A673 (cell line): Measurements from ENCODE around the gene MAST3. TPM values are rescaled to one million over a fixed set of nuclear protein-coding genes. Genes with fewer than 3 reads are reported as not detected.
A peak's percentile ranks its signal among the peaks of the same experiment; 100 is the strongest.

Experiments
- Bru-seq: library from RNA; stranded (reverse); fragments of 400-500 nt; gene quantifications from one replicate; lab custom pipeline; 2021; lab: Mats Ljungman, UMichigan
- BruChase-seq, 2 experiments: library from RNA; stranded (reverse); fragments of 400-500 nt; gene quantifications; one replicate each; lab custom pipeline; 2021; lab: Mats Ljungman, UMichigan
- BruUV-seq: library from RNA; stranded (reverse); fragments of 400-500 nt; replicated peaks from 2 replicates; lab custom pipeline; 2021; lab: Mats Ljungman, UMichigan
- CTCF ChIA-PET: fragments of 300-600 bp; sonication (Branson Sonifier 250); formaldehyde crosslinking; loops from one replicate; lab custom pipeline; 2022; ENCODE audit warnings: antibody characterized with exemption; lab: Charles Lee
- POLR2A ChIA-PET: fragments of 300-600 bp; sonication (Branson Sonifier 250); formaldehyde crosslinking; loops from one replicate; lab custom pipeline; 2022; ENCODE audit warnings: antibody characterized with exemption; ENCODE audit not compliant: low non-redundant PET; lab: Charles Lee
- DNase-seq: peaks from one replicate; pipeline ENCODE4 v3.0.0-alpha.2; 2015; ENCODE audit warnings: low spot score
- H3K27ac ChIP-seq: fragments of 200-600 bp; sonication (generic); 2 replicates; pipeline ENCODE4 v1.5.1; 2016; ENCODE audit warnings: mixed run types, low read depth, mild to moderate bottlenecking, mixed read lengths, antibody characterized with exemption, low read length; ENCODE audit not compliant: poor library complexity, severe bottlenecking
- H3K27me3 ChIP-seq: fragments of 200-600 bp; sonication (generic); replicated peaks from 2 replicates; pipeline ENCODE4 v1.6.1; 2017; ENCODE audit warnings: mixed run types, low read depth, mild to moderate bottlenecking, mixed read lengths, antibody characterized with exemption, low read length; ENCODE audit not compliant: insufficient read depth, poor library complexity
- H3K36me3 ChIP-seq: fragments of 200-600 bp; sonication (generic); 2 replicates; pipeline ENCODE4 v1.6.1; 2016; ENCODE audit warnings: mixed run types, mild to moderate bottlenecking, mixed read lengths, antibody characterized with exemption, low read length; ENCODE audit not compliant: insufficient read depth, poor library complexity, severe bottlenecking
- H3K4me1 ChIP-seq: fragments of 200-600 bp; sonication (generic); 2 replicates; pipeline ENCODE4 v1.6.1; 2017; ENCODE audit warnings: mixed run types, mild to moderate bottlenecking, mixed read lengths, antibody characterized with exemption, low read length; ENCODE audit not compliant: insufficient read depth, poor library complexity, severe bottlenecking
- H3K4me3 ChIP-seq: fragments of 200-600 bp; sonication (generic); 2 replicates; pipeline ENCODE4 v1.5.1; 2016; ENCODE audit warnings: low read depth, mixed run types, mild to moderate bottlenecking, mixed read lengths, low read length; ENCODE audit not compliant: poor library complexity, severe bottlenecking
- H3K9me3 ChIP-seq: fragments of 200-600 bp; sonication (generic); 2 replicates; pipeline ENCODE4 v1.6.1; 2016; ENCODE audit warnings: mixed run types, low read depth, mild to moderate bottlenecking, mixed read lengths, antibody characterized with exemption, low read length; ENCODE audit not compliant: poor library complexity, severe bottlenecking
- CTCF ChIP-seq: fragments of 300-800, 200-600 bp; sonication (generic); conservative IDR thresholded peaks from 2 replicates; pipeline ENCODE4 v1.5.1; 2017; ENCODE audit warnings: low read depth, mild to moderate bottlenecking, antibody characterized with exemption, low read length, moderate library complexity, mixed read lengths
- EZH2 ChIP-seq: fragments of 200-600 bp; sonication (generic); IDR thresholded peaks from 2 replicates; pipeline ENCODE4 v1.6.1; 2017; ENCODE audit warnings: borderline replicate concordance, low read depth, mild to moderate bottlenecking, mixed read lengths, antibody characterized with exemption, low read length; ENCODE audit not compliant: poor library complexity, severe bottlenecking
- intact Hi-C: fragments of 100-400 bp; cut with micrococcal nuclease; formaldehyde crosslinking; loops from one replicate; pipeline ENCODE4 v1.10.0; 2022; ENCODE audit not compliant: unreplicated experiment
- long read RNA-seq: library from polyadenylated mRNA; stranded (forward); transcript quantifications from one replicate; pipeline ENCODE4 v2.0.0, GENCODE V29; 2022
- total RNA-seq: library from RNA; stranded (reverse); gene quantifications from 2 replicates; pipeline ENCODE4 v1.2.3, GENCODE V29; 2021

The MAST3 gene
- total RNA-seq, result 5.1 and 7.9 TPM in 2 replicates
- percentile 34 among the genes with signal in this experiment for Bru-seq, nascent RNA
- percentile 40 among the genes with signal in this experiment for BruChase-seq, experiment 1, labeled RNA remaining after a 2-hour chase
- percentile 44 among the genes with signal in this experiment for BruChase-seq, experiment 2, labeled RNA remaining after a 6-hour chase
- long read RNA-seq, partial matches to known transcripts, result 45 of 52 reads
- long read RNA-seq, other reads (novel, unspliced or antisense), result 7 of 52 reads

GRCh38 chr19:18097217-18097992 lies at the start of gene MAST3:
Gene MAST3 (plus strand): TSS chr19:18097778. CDS start chr19:18097793, 15 bp downstream.
- no peak for TF ChIP-seq EZH2
- no peak for TF ChIP-seq CTCF
- Histone ChIP-seq H3K27me3 (peaks cover 6% of the 10 kb centered on the region), H3K4me3 (peak within 1 kb of the TSS; percentile 58), H3K27ac (no peak within 1 kb of the TSS), H3K9me3 (no peaks in the 10 kb centered on the region), H3K4me1 (peaks cover 16% of the 10 kb centered on the region), H3K36me3 (no peaks in the 10 kb centered on the region)
- DNase-seq, result peak; percentile 89
- intact Hi-C loops, result no loop called here
- BruUV-seq, result no TSS peak
- POLR2A ChIA-PET, result interaction anchor here (0.6 kb wide), 1 partner anchor 39 kb away, joined by 4 read pairs; no protein-coding TSS in a partner anchor
- CTCF ChIA-PET, result interaction anchor here (1.4 kb wide), 1 partner anchor 16 kb away, joined by 3 read pairs; no protein-coding TSS in a partner anchor

- no peak for TF ChIP-seq EZH2
- no peak for TF ChIP-seq CTCF
- ChIA-PET POLR2A (no interaction called here), CTCF (no interaction called here)
- H3K4me1 ChIP-seq, result no peaks in the 10 kb centered on the region
- no peaks in the 10 kb centered on the region for H3K36me3 ChIP-seq
- no peak for DNase-seq
- no peak overlapping the region for H3K27ac ChIP-seq
- BruUV-seq, result no TSS peak
- no peaks in the 10 kb centered on the region for H3K27me3 ChIP-seq
- no peaks in the 10 kb centered on the region for H3K9me3 ChIP-seq
- H3K4me3 ChIP-seq, result no peak overlapping the region
- intact Hi-C loops, result no loop called here
These were observed 48.2 kb upstream of the MAST3 start for GRCh38 chr19:18049385-18049784.

- intact Hi-C loops, result no loop called here
- BruUV-seq, result no TSS peak
- Histone ChIP-seq H3K27ac (no peak overlapping the region), H3K4me1 (no peaks in the 10 kb centered on the region), H3K36me3 (no peaks in the 10 kb centered on the region), H3K4me3 (no peak overlapping the region), H3K9me3 (no peaks in the 10 kb centered on the region), H3K27me3 (no peaks in the 10 kb centered on the region)
- no peak for DNase-seq
- TF ChIP-seq CTCF (no peak), EZH2 (no peak)
- CTCF ChIA-PET, result no interaction called here
- POLR2A ChIA-PET, result no interaction called here
These were observed 45.7 kb upstream of the MAST3 start for GRCh38 chr19:18051887-18052286.
